Mucosa of rectum (tissue), 2 donors: ENCODE measurements around the gene ACKR4.

Source experiments
- H3K27ac ChIP-seq, 2 donors: one replicate each; pipeline ENCODE4 v1.7.0; 2013; ENCODE audit warnings: inconsistent platforms in 2 of 2, low read depth in 2 of 2, low read length in 2 of 2
- H3K27me3 ChIP-seq, 2 donors: one replicate each; pipeline ENCODE4 v1.7.0; 2013; ENCODE audit warnings: low read length in 2 of 2; ENCODE audit not compliant: control insufficient read depth in 2 of 2, insufficient read depth in 2 of 2
- H3K36me3 ChIP-seq, 2 donors: one replicate each; pipeline ENCODE4 v1.7.0; 2013; ENCODE audit warnings: low read length in 2 of 2; ENCODE audit not compliant: control insufficient read depth in 2 of 2, insufficient read depth in 2 of 2
- H3K4me1 ChIP-seq, 2 donors: one replicate each; pipeline ENCODE4 v1.7.0; 2013; ENCODE audit warnings: low read length in 2 of 2, mild to moderate bottlenecking in 1 of 2; ENCODE audit not compliant: control insufficient read depth in 2 of 2, insufficient read depth in 2 of 2
- H3K4me3 ChIP-seq, 2 donors: one replicate each; pipeline ENCODE4 v1.7.0; 2013; ENCODE audit warnings: low read length in 2 of 2
- H3K9ac ChIP-seq, 2 donors: one replicate each; pipeline ENCODE4 v1.7.0; 2013; ENCODE audit warnings: low read length in 2 of 2, low read depth in 1 of 2, mild to moderate bottlenecking in 1 of 2
- H3K9me3 ChIP-seq, 2 donors: one replicate each; pipeline ENCODE4 v1.7.0; 2013; ENCODE audit warnings: low read length in 2 of 2; ENCODE audit not compliant: control insufficient read depth in 2 of 2
- donor health status: healthy.
- donor health status: Normal muscosa, but diverticular disease.

ACKR4 gene

GRCh38 chr3:132561003-132561402 is 36.1 kb upstream of the ACKR4 start:
- H3K4me3 ChIP-seq: no peak overlapping the region
- H3K4me1 ChIP-seq: no peaks in the 10 kb centered on the region
- peaks cover 0 to 5% of the 10 kb centered on the region in 2 donors for H3K36me3 ChIP-seq
- H3K9ac ChIP-seq: no peak overlapping the region
- no peak overlapping the region for H3K27ac ChIP-seq
- H3K27me3 ChIP-seq: no peaks in the 10 kb centered on the region
- no peaks in the 10 kb centered on the region for H3K9me3 ChIP-seq

DNA sequence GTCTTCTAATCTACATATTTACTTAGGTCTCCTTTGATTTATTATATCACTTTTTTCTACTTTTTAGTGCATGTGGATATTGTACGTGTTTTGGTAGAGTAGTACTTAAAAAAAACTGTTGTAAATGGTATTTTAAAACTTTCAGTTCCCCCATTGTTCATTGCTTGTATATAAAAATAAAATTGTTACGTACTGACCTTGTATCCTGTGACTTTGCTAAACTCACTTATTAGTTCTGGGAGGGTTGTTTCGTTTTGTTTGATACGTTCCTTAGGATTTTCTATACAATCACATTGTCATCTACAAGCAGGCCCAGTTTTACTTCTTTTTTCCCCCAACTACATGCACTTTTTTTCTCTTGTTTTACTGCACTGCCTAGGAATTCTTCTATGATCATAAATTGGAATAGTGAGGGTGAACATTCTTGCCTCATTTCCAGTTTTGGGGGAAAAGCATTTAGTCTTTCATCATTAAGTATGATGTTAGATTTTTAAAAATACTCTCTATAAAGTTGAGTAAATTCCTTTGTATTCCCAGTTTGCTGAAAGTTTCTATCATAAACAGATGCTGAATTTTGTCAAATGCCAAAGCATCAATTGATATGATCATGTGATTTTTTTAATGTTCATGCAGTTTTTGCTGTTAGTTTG is 33.5 kb upstream of the ACKR4 start:
- Histone ChIP-seq H3K4me3 (no peak overlapping the region), H3K36me3 (peaks cover 0 to under 1% of the 10 kb centered on the region in 2 donors), H3K4me1 (no peaks in the 10 kb centered on the region), H3K27me3 (no peaks in the 10 kb centered on the region), H3K9ac (no peak overlapping the region), H3K27ac (no peak overlapping the region), H3K9me3 (no peaks in the 10 kb centered on the region)

- Histone ChIP-seq H3K9ac (no peak overlapping the region), H3K4me3 (no peak overlapping the region), H3K36me3 (no peaks in the 10 kb centered on the region), H3K27ac (no peak overlapping the region), H3K9me3 (no peaks in the 10 kb centered on the region), H3K4me1 (no peaks in the 10 kb centered on the region), H3K27me3 (no peaks in the 10 kb centered on the region)
Observed at GRCh38 chr3:132564070-132564465, 33.0 kb upstream of the ACKR4 start.

DNA sequence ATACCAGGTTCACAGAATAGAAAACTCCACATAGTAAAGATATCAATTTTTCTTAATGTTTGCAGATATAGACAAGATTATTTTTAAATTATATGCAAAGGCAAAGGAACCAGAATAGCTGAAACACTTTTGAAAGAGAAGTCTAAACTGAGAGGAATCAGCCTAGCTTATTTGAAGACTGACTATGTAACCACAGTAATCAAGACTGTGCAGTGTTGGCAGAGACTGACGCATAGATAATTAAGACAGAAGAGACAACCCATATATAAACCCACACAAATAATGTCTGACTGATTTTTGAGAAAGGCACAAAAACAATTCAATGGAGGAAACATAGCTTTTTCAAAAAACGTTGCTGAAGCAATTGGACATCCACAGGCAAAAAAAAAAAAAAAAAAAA is 28.6 kb upstream of the ACKR4 start:
- no peaks in the 10 kb centered on the region for H3K36me3 ChIP-seq
- H3K4me1 ChIP-seq: no peaks in the 10 kb centered on the region
- no peak overlapping the region for H3K4me3 ChIP-seq
- no peaks in the 10 kb centered on the region for H3K27me3 ChIP-seq
- H3K9ac ChIP-seq: no peak overlapping the region
- H3K27ac ChIP-seq: no peak overlapping the region
- H3K9me3 ChIP-seq: no peaks in the 10 kb centered on the region

- Histone ChIP-seq H3K9me3 (no peaks in the 10 kb centered on the region), H3K4me1 (no peaks in the 10 kb centered on the region), H3K27me3 (no peaks in the 10 kb centered on the region), H3K27ac (no peak overlapping the region), H3K4me3 (no peak overlapping the region), H3K9ac (no peak overlapping the region), H3K36me3 (no peaks in the 10 kb centered on the region)
Observed at GRCh38 chr3:132569153-132569552, 27.9 kb upstream of the ACKR4 start.

DNA sequence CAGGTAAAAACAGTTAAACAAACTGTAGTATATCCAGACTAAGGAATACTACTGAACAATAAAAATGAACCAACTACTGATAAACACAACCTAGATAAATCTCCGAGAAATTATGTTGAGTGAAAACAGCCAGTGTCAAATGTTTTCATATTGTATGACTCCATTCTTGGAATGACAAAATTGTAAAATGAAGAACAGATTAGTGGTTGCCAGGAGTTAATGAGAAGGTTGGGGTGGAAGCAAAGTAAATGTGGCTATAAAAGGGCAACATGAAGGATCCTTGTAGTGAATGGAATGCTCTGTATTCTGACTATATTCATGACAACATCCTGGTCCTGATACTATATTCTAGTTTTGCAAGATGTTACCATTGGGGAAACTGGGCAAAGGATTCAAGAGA is 27.5 kb upstream of the ACKR4 start:
- Histone ChIP-seq H3K9me3 (no peaks in the 10 kb centered on the region), H3K4me3 (no peak overlapping the region), H3K27me3 (no peaks in the 10 kb centered on the region), H3K4me1 (no peaks in the 10 kb centered on the region), H3K27ac (no peak overlapping the region), H3K9ac (no peak overlapping the region), H3K36me3 (no peaks in the 10 kb centered on the region)

DNA sequence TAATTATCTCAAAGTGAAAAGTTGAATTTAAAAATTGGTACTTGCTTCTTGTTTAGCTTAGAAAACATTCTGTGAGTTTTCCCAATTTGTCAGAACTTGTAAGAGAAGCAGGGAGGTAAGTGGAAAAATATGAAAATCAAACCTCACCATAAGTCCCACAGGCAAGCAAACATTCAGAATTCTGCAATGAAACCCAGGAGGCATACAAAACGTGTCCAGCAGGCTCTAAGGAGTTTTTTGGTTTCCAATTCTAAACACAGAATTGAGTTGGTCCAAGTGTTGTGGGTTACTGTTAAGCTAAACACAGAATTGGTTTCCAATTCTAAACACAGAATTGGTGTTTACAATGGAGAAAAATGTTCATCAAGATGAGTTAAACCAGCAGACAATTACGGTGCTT is 27.1 kb upstream of the ACKR4 start:
- no peaks in the 10 kb centered on the region for H3K4me1 ChIP-seq
- no peaks in the 10 kb centered on the region for H3K27me3 ChIP-seq
- no peaks in the 10 kb centered on the region for H3K9me3 ChIP-seq
- no peak overlapping the region for H3K27ac ChIP-seq
- H3K36me3 ChIP-seq: no peaks in the 10 kb centered on the region
- H3K9ac ChIP-seq: no peak overlapping the region
- H3K4me3 ChIP-seq: no peak overlapping the region

DNA sequence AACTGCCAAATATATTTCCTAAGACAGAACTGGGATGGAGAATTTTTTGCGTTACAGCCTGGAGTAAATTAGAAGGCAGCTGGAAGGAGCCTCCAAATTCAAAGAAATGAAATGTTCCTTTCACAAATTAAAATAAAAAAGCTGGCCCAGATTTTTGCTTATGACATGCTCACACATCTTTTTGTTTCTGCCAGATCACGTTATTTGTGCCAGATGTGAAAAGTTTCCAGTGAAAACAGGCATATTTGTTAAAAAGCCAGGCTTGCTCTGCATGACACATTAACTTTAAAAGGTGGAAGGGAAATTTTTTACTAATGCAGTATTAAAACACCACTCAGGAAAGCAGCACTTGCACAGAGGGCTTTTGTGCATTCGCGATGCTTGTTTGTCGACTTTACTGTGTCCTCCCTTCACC is 23.3 kb upstream of the ACKR4 start:
- no peaks in the 10 kb centered on the region for H3K4me1 ChIP-seq
- H3K9me3 ChIP-seq: no peaks in the 10 kb centered on the region
- no peak overlapping the region for H3K27ac ChIP-seq
- H3K36me3 ChIP-seq: peaks cover 0 to 3% of the 10 kb centered on the region in 2 donors
- no peak overlapping the region for H3K9ac ChIP-seq
- H3K4me3 ChIP-seq: no peak overlapping the region
- no peaks in the 10 kb centered on the region for H3K27me3 ChIP-seq

DNA sequence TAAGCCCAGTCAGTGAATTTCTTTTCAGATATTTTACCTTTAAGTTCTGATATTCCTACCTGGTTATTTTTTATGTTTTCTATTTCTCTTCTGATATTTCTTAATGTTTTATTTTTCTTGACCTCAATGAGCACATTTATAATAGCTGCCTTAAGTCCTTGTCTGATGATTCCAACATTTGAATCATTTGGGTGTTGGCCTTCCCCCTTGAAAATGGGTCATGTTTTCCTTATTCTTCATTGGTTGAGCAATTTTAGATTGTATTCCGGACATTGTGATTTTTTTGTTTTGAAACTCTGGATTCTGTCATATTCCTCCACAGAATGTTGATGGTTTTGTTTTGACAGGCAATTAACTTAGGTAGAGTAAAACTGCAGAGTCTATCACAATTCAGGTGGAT is 9.7 kb upstream of the ACKR4 start:
- H3K27ac ChIP-seq: no peak overlapping the region
- no peaks in the 10 kb centered on the region for H3K36me3 ChIP-seq
- no peaks in the 10 kb centered on the region for H3K4me1 ChIP-seq

GRCh38 chr3:132592216-132592615 is 4.9 kb upstream of the ACKR4 start:
- no peak overlapping the region for H3K4me3 ChIP-seq
- H3K27ac ChIP-seq: no peak overlapping the region
- no peaks in the 10 kb centered on the region for H3K27me3 ChIP-seq
- H3K36me3 ChIP-seq: no peaks in the 10 kb centered on the region
- H3K9me3 ChIP-seq: no peaks in the 10 kb centered on the region
- H3K4me1 ChIP-seq: no peaks in the 10 kb centered on the region
- no peak overlapping the region for H3K9ac ChIP-seq

More for the DNA sequence above, 9.7 kb upstream of the ACKR4 start:
- no peaks in the 10 kb centered on the region for H3K27me3 ChIP-seq
- no peak overlapping the region for H3K4me3 ChIP-seq
- H3K9ac ChIP-seq: no peak overlapping the region
- H3K9me3 ChIP-seq: no peaks in the 10 kb centered on the region
